ENCODE measurements around the gene PATE1.
"Not testable (repeated sequence)": the region's sequence is repeated elsewhere in the genome, so short reads cannot be mapped to it uniquely, and the experiment has no call there.

The PATE1 gene

GRCh38 chr11:125745979-125746378 lies at the start of gene PATE1:
Gene PATE1 (plus strand): TSS chr11:125746279. CDS start chr11:125746305, 26 bp downstream.
- TF ChIP-seq EZH2 (IDR thresholded peaks at IDR 0.05) (no peak), POLR2AphosphoS5 (IDR thresholded peaks at IDR 0.05; ENCODE audit: borderline replicate concordance, low read depth, low read length) (no peak), FOXP2 (optimal IDR thresholded peaks at IDR 0.05; ENCODE audit: control extremely low read depth, extremely low read length, insufficient read depth) (no peak)
- Histone ChIP-seq H3K4me3 (no peak within 1 kb of the TSS), H3K9me3 (ENCODE audit: low read depth, low read length) (no peaks in the 10 kb centered on the region), H3K36me3 (ENCODE audit: insufficient read depth, low read length) (no peaks in the 10 kb centered on the region), H3K9ac (ENCODE audit: insufficient read length) (no peak within 1 kb of the TSS), H3K27ac (no peak within 1 kb of the TSS)
- no peak for DNase-seq (ENCODE audit: low read depth, low spot score)

GRCh38 chr11:125701018-125701610 lies 45.0 kb upstream of the PATE1 start:
- no peak overlapping the region for H3K9ac ChIP-seq (ENCODE audit: insufficient read length)
- H3K4me3 ChIP-seq: no peak overlapping the region
- H3K27ac ChIP-seq: no peak overlapping the region
- no peaks in the 10 kb centered on the region for H3K36me3 ChIP-seq (ENCODE audit: insufficient read depth, low read length)
- no peak for DNase-seq (ENCODE audit: low read depth, low spot score)
- no peaks in the 10 kb centered on the region for H3K9me3 ChIP-seq (ENCODE audit: low read depth, low read length)
- TF ChIP-seq EZH2 (IDR thresholded peaks at IDR 0.05): no peak
- no peak for TF ChIP-seq FOXP2 (optimal IDR thresholded peaks at IDR 0.05; ENCODE audit: control extremely low read depth, extremely low read length, insufficient read depth)
- no peak for TF ChIP-seq POLR2AphosphoS5 (IDR thresholded peaks at IDR 0.05; ENCODE audit: borderline replicate concordance, low read depth, low read length)

GRCh38 chr11:125701858-125702621 lies 44.0 kb upstream of the PATE1 start:
- DNase-seq (ENCODE audit: low read depth, low spot score): no peak
- H3K27ac ChIP-seq: no peak overlapping the region
- no peaks in the 10 kb centered on the region for H3K36me3 ChIP-seq (ENCODE audit: insufficient read depth, low read length)
- no peak overlapping the region for H3K9ac ChIP-seq (ENCODE audit: insufficient read length)
- no peaks in the 10 kb centered on the region for H3K9me3 ChIP-seq (ENCODE audit: low read depth, low read length)
- no peak overlapping the region for H3K4me3 ChIP-seq
- TF ChIP-seq FOXP2 (optimal IDR thresholded peaks at IDR 0.05; ENCODE audit: control extremely low read depth, extremely low read length, insufficient read depth): no peak
- TF ChIP-seq POLR2AphosphoS5 (IDR thresholded peaks at IDR 0.05; ENCODE audit: borderline replicate concordance, low read depth, low read length): no peak
- TF ChIP-seq EZH2 (IDR thresholded peaks at IDR 0.05): no peak

GRCh38 chr11:125704686-125705085 lies 41.4 kb upstream of the PATE1 start:
- H3K27ac ChIP-seq; H3K9ac ChIP-seq (ENCODE audit: insufficient read length); H3K9me3 ChIP-seq (ENCODE audit: low read depth, low read length); H3K36me3 ChIP-seq (ENCODE audit: insufficient read depth, low read length); DNase-seq (ENCODE audit: low read depth, low spot score); H3K4me3 ChIP-seq: not testable (repeated sequence)

GRCh38 chr11:125720781-125721180 lies 25.3 kb upstream of the PATE1 start:
- Histone ChIP-seq H3K9me3 (ENCODE audit: low read depth, low read length) (no peaks in the 10 kb centered on the region), H3K4me3 (no peak overlapping the region), H3K27ac (no peak overlapping the region), H3K9ac (ENCODE audit: insufficient read length) (no peak overlapping the region), H3K36me3 (ENCODE audit: insufficient read depth, low read length) (no peaks in the 10 kb centered on the region)
- TF ChIP-seq POLR2AphosphoS5 (IDR thresholded peaks at IDR 0.05; ENCODE audit: borderline replicate concordance, low read depth, low read length) (no peak), FOXP2 (optimal IDR thresholded peaks at IDR 0.05; ENCODE audit: control extremely low read depth, extremely low read length, insufficient read depth) (no peak), EZH2 (IDR thresholded peaks at IDR 0.05) (no peak)
- no peak for DNase-seq (ENCODE audit: low read depth, low spot score)

GRCh38 chr11:125724125-125724524 lies 22.0 kb upstream of the PATE1 start:
- TF ChIP-seq EZH2 (IDR thresholded peaks at IDR 0.05): no peak
- no peak for DNase-seq (ENCODE audit: low read depth, low spot score)
- Histone ChIP-seq H3K9ac (ENCODE audit: insufficient read length) (no peak overlapping the region), H3K4me3 (no peak overlapping the region), H3K27ac (no peak overlapping the region), H3K9me3 (ENCODE audit: low read depth, low read length) (no peaks in the 10 kb centered on the region), H3K36me3 (ENCODE audit: insufficient read depth, low read length) (no peaks in the 10 kb centered on the region)

- TF ChIP-seq EZH2 (IDR thresholded peaks at IDR 0.05) (no peak), POLR2AphosphoS5 (IDR thresholded peaks at IDR 0.05; ENCODE audit: borderline replicate concordance, low read depth, low read length) (no peak), FOXP2 (optimal IDR thresholded peaks at IDR 0.05; ENCODE audit: control extremely low read depth, extremely low read length, insufficient read depth) (no peak)
- H3K9me3 ChIP-seq (ENCODE audit: low read depth, low read length): no peaks in the 10 kb centered on the region
- no peak overlapping the region for H3K4me3 ChIP-seq
- no peak overlapping the region for H3K9ac ChIP-seq (ENCODE audit: insufficient read length)
- H3K36me3 ChIP-seq (ENCODE audit: insufficient read depth, low read length): no peaks in the 10 kb centered on the region
- DNase-seq (ENCODE audit: low read depth, low spot score): no peak
- no peak overlapping the region for H3K27ac ChIP-seq
Observed at GRCh38 chr11:125728969-125729368, 17.1 kb upstream of the PATE1 start.

GRCh38 chr11:125740617-125741016 lies 5.5 kb upstream of the PATE1 start:
- Histone ChIP-seq H3K36me3 (ENCODE audit: insufficient read depth, low read length) (no peaks in the 10 kb centered on the region), H3K4me3 (no peak overlapping the region), H3K27ac (no peak overlapping the region), H3K9ac (ENCODE audit: insufficient read length) (no peak overlapping the region), H3K9me3 (ENCODE audit: low read depth, low read length) (no peaks in the 10 kb centered on the region)
- no peak for DNase-seq (ENCODE audit: low read depth, low spot score)
- TF ChIP-seq EZH2 (IDR thresholded peaks at IDR 0.05) (no peak), FOXP2 (optimal IDR thresholded peaks at IDR 0.05; ENCODE audit: control extremely low read depth, extremely low read length, insufficient read depth) (no peak), POLR2AphosphoS5 (IDR thresholded peaks at IDR 0.05; ENCODE audit: borderline replicate concordance, low read depth, low read length) (no peak)

GRCh38 chr11:125743681-125744080 lies 2.4 kb upstream of the PATE1 start:
- TF ChIP-seq POLR2AphosphoS5 (IDR thresholded peaks at IDR 0.05; ENCODE audit: borderline replicate concordance, low read depth, low read length) (no peak), FOXP2 (optimal IDR thresholded peaks at IDR 0.05; ENCODE audit: control extremely low read depth, extremely low read length, insufficient read depth) (no peak), EZH2 (IDR thresholded peaks at IDR 0.05) (no peak)

More at GRCh38 chr11:125743681-125744080, 2.4 kb upstream of the PATE1 start:
- Histone ChIP-seq H3K36me3 (ENCODE audit: insufficient read depth, low read length) (no peaks in the 10 kb centered on the region), H3K4me3 (no peak overlapping the region), H3K27ac (no peak overlapping the region), H3K9me3 (ENCODE audit: low read depth, low read length) (no peaks in the 10 kb centered on the region), H3K9ac (ENCODE audit: insufficient read length) (no peak overlapping the region)
- DNase-seq (ENCODE audit: low read depth, low spot score): no peak
